Cardiac fibroblast (primary cell): Measurements from ENCODE around the gene SLC4A1.
A peak's percentile ranks its signal among the peaks of the same experiment; 100 is the strongest.
"Not testable (repeated sequence)": the region's sequence is repeated elsewhere in the genome, so short reads cannot be mapped to it uniquely, and the experiment has no call there.

Source experiments
- DNase-seq, 2 donors: peaks; one replicate each; pipeline versions ENCODE4 v3.0.0 to v3.0.0-alpha.2; 2010; ENCODE audit warnings: low read depth in 2 of 2
- H3K4me3 ChIP-seq, 2 donors: replicated peaks in 1 of 2; 1 replicate in 1 of 2; 2 replicates in 1 of 2; pipeline ENCODE4 v1.5.1; 2011; ENCODE audit warnings: low read depth in 2 of 2, low read length in 2 of 2, mild to moderate bottlenecking in 2 of 2, moderate library complexity in 1 of 2
- TF ChIP-seq, protein P1 (sequence below): IDR thresholded peaks from one replicate; pipeline ENCODE4 v1.5.1; 2011; ENCODE audit warnings: low read depth, mild to moderate bottlenecking, low read length, inconsistent platforms

SLC4A1 gene

DNA sequence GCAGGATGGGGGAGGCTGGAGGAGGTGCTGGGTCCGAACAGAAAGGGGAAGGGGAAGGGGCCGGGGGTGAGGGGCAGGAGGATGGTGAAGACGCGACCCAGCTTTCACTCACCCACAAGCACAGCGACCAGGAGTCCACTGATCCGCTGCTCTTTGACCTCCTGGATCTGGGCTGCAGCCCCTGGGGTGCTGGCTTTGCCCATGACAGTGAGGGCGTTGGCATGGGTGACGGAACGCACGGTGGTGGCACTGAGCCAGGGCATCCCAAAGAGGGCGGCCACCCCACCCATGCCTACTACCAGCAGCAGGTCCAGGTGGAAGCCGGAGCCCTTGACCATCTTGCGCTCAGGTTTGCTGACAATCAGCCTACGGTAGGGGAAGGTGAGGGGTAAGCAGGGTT lies 14.9 kb downstream of the SLC4A1 start:
- TF ChIP-seq, protein P1, sequence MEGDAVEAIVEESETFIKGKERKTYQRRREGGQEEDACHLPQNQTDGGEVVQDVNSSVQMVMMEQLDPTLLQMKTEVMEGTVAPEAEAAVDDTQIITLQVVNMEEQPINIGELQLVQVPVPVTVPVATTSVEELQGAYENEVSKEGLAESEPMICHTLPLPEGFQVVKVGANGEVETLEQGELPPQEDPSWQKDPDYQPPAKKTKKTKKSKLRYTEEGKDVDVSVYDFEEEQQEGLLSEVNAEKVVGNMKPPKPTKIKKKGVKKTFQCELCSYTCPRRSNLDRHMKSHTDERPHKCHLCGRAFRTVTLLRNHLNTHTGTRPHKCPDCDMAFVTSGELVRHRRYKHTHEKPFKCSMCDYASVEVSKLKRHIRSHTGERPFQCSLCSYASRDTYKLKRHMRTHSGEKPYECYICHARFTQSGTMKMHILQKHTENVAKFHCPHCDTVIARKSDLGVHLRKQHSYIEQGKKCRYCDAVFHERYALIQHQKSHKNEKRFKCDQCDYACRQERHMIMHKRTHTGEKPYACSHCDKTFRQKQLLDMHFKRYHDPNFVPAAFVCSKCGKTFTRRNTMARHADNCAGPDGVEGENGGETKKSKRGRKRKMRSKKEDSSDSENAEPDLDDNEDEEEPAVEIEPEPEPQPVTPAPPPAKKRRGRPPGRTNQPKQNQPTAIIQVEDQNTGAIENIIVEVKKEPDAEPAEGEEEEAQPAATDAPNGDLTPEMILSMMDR: no peak
- H3K4me3 ChIP-seq: no peak overlapping the region
- DNase-seq: no peak

DNA sequence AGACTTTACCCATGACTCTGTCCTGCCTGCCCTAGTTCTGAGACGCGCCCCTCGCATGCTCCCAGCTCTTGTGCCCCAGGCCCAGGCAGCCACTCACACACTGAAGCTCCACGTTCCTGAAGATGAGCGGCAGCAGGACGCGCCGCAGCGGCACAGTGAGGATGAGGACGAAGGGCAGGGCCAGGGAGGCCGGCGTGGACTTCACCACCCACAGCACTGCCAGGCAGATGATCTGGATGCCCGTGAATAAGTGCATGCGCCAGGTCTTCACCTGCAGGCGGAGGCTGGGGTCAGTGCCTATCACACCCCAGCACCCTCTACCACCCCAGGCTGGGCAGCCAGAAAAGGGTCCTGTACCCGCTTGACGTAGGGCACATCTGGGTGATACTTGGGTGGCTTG lies 16.9 kb downstream of the SLC4A1 start:
- no peak overlapping the region for H3K4me3 ChIP-seq
- TF ChIP-seq, protein P1: no peak
- no peak for DNase-seq

DNA sequence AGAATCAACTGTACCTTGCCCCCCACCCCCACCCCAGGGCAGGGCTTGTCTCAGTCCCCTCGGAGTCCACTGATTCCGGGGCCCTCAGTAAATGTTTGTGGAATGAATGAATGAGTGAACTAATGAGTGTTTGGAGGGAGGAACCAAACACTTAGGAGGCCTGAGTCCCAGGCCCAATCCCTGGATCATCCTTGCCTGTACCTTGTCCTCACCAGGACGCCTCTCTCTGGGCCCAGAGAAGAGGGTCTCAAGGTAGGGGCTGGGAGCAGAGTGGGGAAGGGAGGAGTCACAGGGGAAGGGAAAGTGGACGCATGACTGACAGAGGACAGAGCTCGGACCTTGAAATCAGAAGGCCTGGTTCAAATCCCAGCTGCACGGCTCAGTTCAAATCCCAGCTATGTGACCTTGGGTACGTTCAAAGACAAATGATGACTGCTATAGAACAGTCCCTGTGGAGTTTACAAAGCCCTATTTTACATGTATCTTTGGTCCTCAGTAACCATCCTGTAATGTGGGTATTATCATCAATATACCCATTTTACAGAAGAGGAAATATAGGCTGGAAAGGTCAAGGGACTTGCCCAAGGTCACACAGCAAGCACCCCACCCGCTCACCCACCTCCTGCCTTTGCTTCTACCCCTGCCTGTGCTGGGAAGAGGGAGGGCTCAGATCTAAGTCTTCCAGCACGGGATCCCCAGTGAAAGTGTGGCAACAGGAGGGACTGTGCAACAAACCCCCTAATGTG lies 18.3 kb downstream of the SLC4A1 start:
- TF ChIP-seq, protein P1: no peak
- DNase-seq: no peak
- no peak overlapping the region for H3K4me3 ChIP-seq

DNA sequence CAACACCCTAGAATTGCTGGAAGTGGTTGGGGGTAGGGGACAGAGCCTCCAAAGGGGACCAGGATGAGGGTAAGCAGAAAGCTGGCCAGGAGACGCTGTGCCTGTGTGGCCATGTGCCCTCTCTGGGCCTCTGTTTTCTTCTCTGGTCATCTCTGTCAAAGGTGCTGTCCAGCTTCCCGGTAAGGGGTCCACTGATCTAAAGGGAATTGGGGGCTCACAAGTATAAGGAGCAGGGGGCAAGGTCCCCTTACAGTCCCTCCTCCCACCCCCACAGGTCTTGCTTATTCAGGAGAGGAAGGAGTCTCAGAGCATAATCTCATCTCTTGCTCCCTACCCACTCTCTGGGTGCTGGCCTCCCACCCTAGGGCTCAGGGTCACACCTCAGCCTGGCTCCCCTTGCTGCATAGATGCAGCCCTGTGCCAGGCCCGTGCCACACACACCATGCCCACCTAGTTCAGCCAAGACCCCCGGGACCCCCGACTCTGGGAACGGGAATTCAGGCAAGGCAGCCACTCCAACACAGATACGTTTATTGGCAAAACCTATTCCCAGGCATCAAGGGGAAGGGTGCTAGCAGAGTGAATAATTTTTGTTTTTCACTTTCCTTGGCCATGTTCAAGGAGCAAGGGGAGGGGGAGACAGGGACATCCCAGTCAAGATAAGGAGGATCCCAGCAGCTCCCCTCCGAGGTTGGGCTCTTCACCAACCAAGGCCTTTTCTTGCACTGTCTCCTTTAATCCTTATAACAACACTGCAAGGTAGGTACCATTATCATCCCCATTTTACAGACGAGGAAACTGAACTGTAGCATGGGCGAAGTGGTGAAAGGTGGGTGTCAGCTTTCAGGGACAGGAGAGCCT lies 19.8 kb downstream of the SLC4A1 start:
- no peak for DNase-seq
- TF ChIP-seq, protein P1: no peak
- H3K4me3 ChIP-seq: no peak overlapping the region

DNA sequence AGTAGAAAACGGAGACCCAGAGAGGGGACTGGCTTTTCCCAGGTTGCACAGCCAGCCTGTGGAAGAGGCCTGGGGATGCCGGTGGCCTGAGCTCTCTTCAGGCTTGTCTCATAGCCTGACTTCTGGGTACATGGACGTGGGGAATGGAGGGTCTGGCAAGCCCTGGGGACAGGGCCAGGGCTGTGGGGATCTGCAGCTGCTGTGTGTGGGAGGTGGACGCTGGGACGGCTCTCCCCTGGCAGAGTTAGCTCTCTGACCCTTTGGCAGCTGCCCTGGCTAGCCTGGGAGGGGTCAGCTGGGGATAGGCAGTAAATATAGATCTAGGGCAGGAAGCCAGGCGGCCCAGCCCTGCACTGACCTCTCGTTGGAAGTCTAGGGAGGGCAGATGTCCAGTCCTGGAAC lies 20.5 kb downstream of the SLC4A1 start:
- peak in 1 of 2 donors; percentile 7 for DNase-seq
- TF ChIP-seq, protein P1: no peak
- no peak overlapping the region for H3K4me3 ChIP-seq

DNA sequence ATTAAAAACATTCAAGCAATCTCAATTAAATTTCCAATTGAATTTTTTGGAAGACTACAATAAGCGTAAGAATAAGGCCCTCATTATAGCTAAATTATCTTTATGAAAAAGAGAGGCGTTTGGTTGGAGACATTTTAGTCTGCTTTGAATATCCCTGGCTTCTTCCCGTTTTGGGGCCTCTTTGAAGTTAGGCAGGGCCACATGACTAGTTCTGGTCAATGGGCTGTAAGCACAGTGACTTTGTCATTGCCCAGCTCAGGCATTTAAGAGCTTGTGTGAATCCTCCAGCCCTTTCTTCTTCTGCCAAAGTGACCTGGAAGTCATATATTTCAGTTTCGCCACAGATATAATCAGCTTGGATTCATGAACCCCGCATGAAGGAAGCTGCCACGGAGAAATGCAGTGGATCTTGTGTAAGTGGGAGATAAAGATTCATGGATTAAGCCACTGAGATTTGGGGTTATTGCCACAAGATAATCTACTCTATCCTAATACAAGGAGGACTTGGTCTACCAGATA lies 26.8 kb downstream of the SLC4A1 start:
- no peak overlapping the region for H3K4me3 ChIP-seq
- TF ChIP-seq, protein P1: no peak
- DNase-seq: no peak

DNA sequence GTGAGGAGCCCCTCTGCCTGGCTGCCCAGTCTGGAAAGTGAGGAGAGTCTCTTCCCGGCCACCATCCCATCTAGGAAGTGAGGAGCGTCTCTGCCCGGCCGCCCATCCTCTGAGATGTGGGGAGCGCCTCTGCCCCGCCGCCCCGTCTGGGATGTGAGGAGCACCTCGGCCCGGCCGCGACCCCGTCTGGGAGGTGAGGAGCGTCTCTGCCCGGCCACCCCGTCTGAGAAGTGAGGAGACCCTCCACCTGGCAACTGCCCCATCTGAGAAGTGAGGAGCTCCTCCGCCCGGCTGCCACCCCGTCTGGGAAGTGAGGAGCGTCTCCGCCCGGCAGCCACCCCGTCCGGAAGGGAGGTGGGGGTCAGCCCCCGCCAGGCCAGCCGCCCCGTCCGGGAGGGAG lies 30.0 kb downstream of the SLC4A1 start:
- not testable (repeated sequence) for H3K4me3 ChIP-seq, DNase-seq
